GM23248 (cell line): Measurements from ENCODE around the gene TTC21A. TPM values are rescaled to one million over a fixed set of nuclear protein-coding genes. Genes with fewer than 3 reads are reported as not detected.

Experiments used
- DNase-seq: peaks from one replicate; pipeline ENCODE4 v3.0.0-alpha.2; 2015
- H2AFZ ChIP-seq: fragments of 200-600 bp; sonication (generic); 2 replicates; pipeline ENCODE4 v1.6.1; 2016; ENCODE audit warnings: antibody characterized with exemption
- H3F3A ChIP-seq: fragments of 200-600 bp; sonication (generic); 2 replicates; pipeline ENCODE4 v1.6.1; 2016; ENCODE audit warnings: mild to moderate bottlenecking, antibody characterized with exemption, mixed run types; ENCODE audit not compliant: insufficient read depth
- H3K27ac ChIP-seq: fragments of 200-600 bp; sonication (generic); 2 replicates; pipeline ENCODE4 v1.5.1; 2016; ENCODE audit warnings: mild to moderate bottlenecking
- H3K27me3 ChIP-seq: fragments of 200-600 bp; sonication (generic); replicated peaks from 2 replicates; pipeline ENCODE4 v1.6.1; 2016; ENCODE audit warnings: mild to moderate bottlenecking; ENCODE audit not compliant: insufficient read depth
- H3K36me3 ChIP-seq: fragments of 200-600 bp; sonication (generic); 2 replicates; pipeline ENCODE4 v1.6.1; 2016; ENCODE audit warnings: low read depth, mild to moderate bottlenecking
- H3K4me1 ChIP-seq: fragments of 200-600 bp; sonication (generic); 2 replicates; pipeline ENCODE4 v1.6.1; 2016; ENCODE audit warnings: mild to moderate bottlenecking; ENCODE audit not compliant: insufficient read depth
- H3K4me2 ChIP-seq: fragments of 200-600 bp; sonication (generic); one replicate; pipeline ENCODE4 v1.6.1; 2016; ENCODE audit warnings: mild to moderate bottlenecking; ENCODE audit not compliant: unreplicated experiment
- H3K4me3 ChIP-seq: fragments of 200-600 bp; sonication (generic); 2 replicates; pipeline ENCODE4 v1.5.1; 2016; ENCODE audit warnings: mild to moderate bottlenecking
- H3K79me2 ChIP-seq: fragments of 200-600 bp; sonication (generic); 2 replicates; pipeline ENCODE4 v1.6.1; 2016; ENCODE audit warnings: mild to moderate bottlenecking; ENCODE audit not compliant: insufficient read depth
- H3K9ac ChIP-seq: fragments of 200-600 bp; sonication (generic); 2 replicates; pipeline ENCODE4 v1.6.1; 2016; ENCODE audit warnings: mild to moderate bottlenecking
- H3K9me2 ChIP-seq: fragments of 200-600 bp; sonication (generic); 2 replicates; pipeline ENCODE4 v1.6.1; 2016; ENCODE audit warnings: mixed run types, mild to moderate bottlenecking, moderate library complexity; ENCODE audit not compliant: insufficient read depth
- H3K9me3 ChIP-seq: fragments of 200-600 bp; sonication (generic); one replicate; pipeline ENCODE4 v1.6.1; 2017; ENCODE audit warnings: low read depth
- H4K20me1 ChIP-seq: fragments of 200-600 bp; sonication (generic); 2 replicates; pipeline ENCODE4 v1.6.0; 2016; ENCODE audit not compliant: insufficient read depth
- EZH2 ChIP-seq: fragments of 200-600 bp; sonication (generic); IDR thresholded peaks from 2 replicates; pipeline ENCODE4 v1.6.1; 2018; ENCODE audit warnings: antibody characterized with exemption, mild to moderate bottlenecking; ENCODE audit not compliant: insufficient read depth, poor library complexity, severe bottlenecking
- EZH2phosphoT487 ChIP-seq: fragments of 200-600 bp; sonication (generic); IDR thresholded peaks from 2 replicates; pipeline ENCODE4 v1.6.1; 2018; ENCODE audit warnings: antibody characterized with exemption, moderate library complexity, mild to moderate bottlenecking, low read depth; ENCODE audit not compliant: insufficient read depth
- WGBS, 2 experiments: methylation state at CpG; one replicate each; pipeline ENCODE4 v1.1.6; 2015 to 2017; ENCODE audit warnings: low lambda C conversion rate in 2 of 2, low coverage in 1 of 2; ENCODE audit errors: missing lambda C conversion rate in 2 of 2; 5-methylcytosine and 5-hydroxymethylcytosine counted together
- in situ Hi-C: fragments of 300-500 bp; cut with MboI; formaldehyde crosslinking; loops from 2 replicates; pipeline ENCODE4 v1.15.0; 2020
- microRNA-seq: library from miRNA; unstranded; fragments of <30 nt; microRNA quantifications from one replicate; pipeline ENCODE4, GENCODE V29; 2016; ENCODE audit warnings: borderline number of aligned reads
- polyA plus RNA-seq: library from polyadenylated mRNA; unstranded; fragments of >200 nt; fragmentation: Nextera tagmentation; extraction: Ambion mirVana; gene quantifications from 2 replicates; pipeline ENCODE4 v1.2.1, GENCODE V29; 2016
- small RNA-seq: library from RNA; depleted of rRNA; stranded (forward); fragments of <200 nt; gene quantifications from one replicate; pipeline ENCODE3, GENCODE V24; 2014; ENCODE audit warnings: low read depth, low replicate concordance
- total RNA-seq: library from RNA; depleted of rRNA; stranded (reverse); fragments of >200 nt; shearing (Covaris generic); gene quantifications from 2 replicates; pipeline ENCODE4 v1.2.3, GENCODE V29; 2014; rRNA removed

Gene TTC21A
- total and polyA plus RNA-seq, 2 experiments from 2014 or later: 0.76 to 1.2 TPM

- in situ Hi-C loops: no loop called here
- TF ChIP-seq EZH2phosphoT487 (no peak), EZH2 (no peak)
Observed at GRCh38 chr3:39186692-39187151, 79.2 kb downstream of the TTC21A start.

GRCh38 chr3:39187372-39188155, 80.1 kb downstream of the TTC21A start:
- H4K20me1 ChIP-seq: no peaks in the 10 kb centered on the region
- TF ChIP-seq EZH2 (no peak), EZH2phosphoT487 (no peak)
- H3K4me2 ChIP-seq: no peak overlapping the region
- no peaks in the 10 kb centered on the region for H3K9me3 ChIP-seq
- H3K9ac ChIP-seq: no peak overlapping the region
- no peaks in the 10 kb centered on the region for H3K4me1 ChIP-seq
- WGBS, 2 experiments: 80 to 83% methylated on average over 23 of the region's 23 CpGs
- no peaks in the 10 kb centered on the region for H3K36me3 ChIP-seq
- no peaks in the 10 kb centered on the region for H3K9me2 ChIP-seq
- no peaks in the 10 kb centered on the region for H3K79me2 ChIP-seq
- DNase-seq: no peak
- no peaks in the 10 kb centered on the region for H3K27me3 ChIP-seq
- no peak overlapping the region for H3K4me3 ChIP-seq
- H3K27ac ChIP-seq: no peak overlapping the region
- in situ Hi-C loops: no loop called here
- H3F3A ChIP-seq: no peaks in the 10 kb centered on the region; the same call in 1 of the 2 replicates
- H2AFZ ChIP-seq: no peak overlapping the region

More at GRCh38 chr3:39186692-39187151, 79.2 kb downstream of the TTC21A start:
- Histone ChIP-seq H3F3A (peaks cover 8% of the 10 kb centered on the region), H4K20me1 (no peaks in the 10 kb centered on the region), H3K79me2 (no peaks in the 10 kb centered on the region), H3K4me3 (no peak overlapping the region), H3K9me2 (no peaks in the 10 kb centered on the region), H3K9me3 (no peaks in the 10 kb centered on the region), H3K27me3 (no peaks in the 10 kb centered on the region), H3K27ac (no peak overlapping the region), H3K36me3 (no peaks in the 10 kb centered on the region), H3K4me1 (no peaks in the 10 kb centered on the region), H3K4me2 (no peak overlapping the region), H2AFZ (no peak overlapping the region), H3K9ac (no peak overlapping the region)
- DNase-seq: no peak
- 73 to 75% methylated on average over 11 of the region's 11 CpGs for WGBS, 2 experiments

Small RNA genes within 50 kb of the gene (microRNA-seq; reads per million reads assigned to microRNA genes)
- gene MIR6822: 1.5 reads per million

Small RNA genes within 50 kb of the gene (small RNA-seq; reads per million reads assigned to genes)
- not detected for gene RF00017

Other genes starting within 250 kb of the TTC21A start
- not detected in 2 replicates for gene SCN11A, start 55.7 kb upstream of the TTC21A start, total RNA-seq
- not detected in 2 replicates for gene SCN11A, start 55.7 kb upstream of the TTC21A start, polyA plus RNA-seq
- 25.7 and 30.5 TPM in 2 replicates for gene WDR48, start 55.7 kb upstream of the TTC21A start, total RNA-seq
- 28.9 and 29.7 TPM in 2 replicates for gene WDR48, start 55.7 kb upstream of the TTC21A start, polyA plus RNA-seq
- 63.8 and 184 TPM in 2 replicates for gene GORASP1, start 53 bp upstream of the TTC21A start, total RNA-seq
- 32.7 and 33.1 TPM in 2 replicates for gene GORASP1, start 53 bp upstream of the TTC21A start, polyA plus RNA-seq
- 22.5 and 23.1 TPM in 2 replicates for gene CSRNP1, start 45.9 kb downstream of the TTC21A start, total RNA-seq
- gene CSRNP1, start 45.9 kb downstream of the TTC21A start, polyA plus RNA-seq: 14.2 and 16.4 TPM in 2 replicates
- gene XIRP1, start 84.9 kb downstream of the TTC21A start, total RNA-seq: not detected in 2 replicates
- gene XIRP1, start 84.9 kb downstream of the TTC21A start, polyA plus RNA-seq: not detected in 2 replicates
- not detected in 2 replicates for gene CX3CR1, start 172.4 kb downstream of the TTC21A start, total RNA-seq
- gene CX3CR1, start 172.4 kb downstream of the TTC21A start, polyA plus RNA-seq: not detected in 2 replicates
- not detected in 2 replicates for gene CCR8, start 222.0 kb downstream of the TTC21A start, total RNA-seq
- not detected in 2 replicates for gene CCR8, start 222.0 kb downstream of the TTC21A start, polyA plus RNA-seq